HG02852 (cell line): ENCODE data around the gene SH3BP2.
A peak's percentile ranks its signal among the peaks of the same experiment; 100 is the strongest.
"Not testable (repeated sequence)": the region's sequence is repeated elsewhere in the genome, so short reads cannot be mapped to it uniquely, and the experiment has no call there.

Source experiments
- ATAC-seq: cut with Tn5 transposase; IDR thresholded peaks from one replicate; pipeline ENCODE4 v1.9.1; 2021; ENCODE audit warnings: mild to moderate bottlenecking, moderate library complexity; ENCODE audit not compliant: unreplicated experiment

Gene SH3BP2

DNA sequence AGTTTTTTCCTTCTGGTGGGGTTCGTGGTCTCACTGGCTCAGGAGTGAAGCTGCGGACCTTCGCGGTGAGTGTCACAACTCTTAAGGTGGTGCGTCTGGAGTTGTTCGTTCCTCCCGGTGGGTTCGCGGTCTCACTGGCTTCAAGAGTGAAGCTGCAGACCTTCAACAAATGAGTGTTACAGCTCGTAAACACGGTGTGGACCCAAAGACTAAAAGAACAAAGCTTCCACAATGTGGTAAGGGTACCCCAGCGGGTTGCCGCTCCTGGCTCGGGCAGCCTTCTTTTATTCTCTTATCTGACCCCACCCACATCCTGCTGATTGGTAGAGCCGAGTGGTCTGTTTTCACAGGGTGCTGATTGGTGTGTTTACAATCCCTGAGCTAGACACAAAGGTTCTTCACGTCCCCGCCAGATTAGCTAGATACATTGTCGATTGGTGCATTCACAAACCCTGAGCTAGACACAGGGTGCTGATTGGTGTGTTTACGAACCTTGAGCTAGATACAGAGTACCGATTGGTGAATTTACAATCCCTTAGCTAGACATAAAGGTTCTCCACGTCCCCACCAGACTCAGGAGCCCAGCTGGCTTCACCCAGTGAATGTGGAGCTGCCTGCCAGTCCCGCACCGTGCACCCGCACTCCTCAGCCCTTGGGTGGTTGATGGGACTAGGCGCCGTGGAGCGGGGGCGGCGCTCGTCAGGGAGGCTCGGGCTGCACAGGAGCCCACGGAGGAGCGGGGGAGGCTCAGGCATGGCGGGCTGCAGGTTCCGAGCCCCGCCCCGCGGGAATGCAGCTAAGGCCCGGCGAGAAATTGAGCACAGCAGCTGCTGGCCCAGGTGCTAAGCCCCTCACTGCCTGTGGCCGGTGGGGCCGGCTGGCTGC lies 30.2 kb upstream of the SH3BP2 start:
- ATAC-seq, result not testable (repeated sequence)

DNA sequence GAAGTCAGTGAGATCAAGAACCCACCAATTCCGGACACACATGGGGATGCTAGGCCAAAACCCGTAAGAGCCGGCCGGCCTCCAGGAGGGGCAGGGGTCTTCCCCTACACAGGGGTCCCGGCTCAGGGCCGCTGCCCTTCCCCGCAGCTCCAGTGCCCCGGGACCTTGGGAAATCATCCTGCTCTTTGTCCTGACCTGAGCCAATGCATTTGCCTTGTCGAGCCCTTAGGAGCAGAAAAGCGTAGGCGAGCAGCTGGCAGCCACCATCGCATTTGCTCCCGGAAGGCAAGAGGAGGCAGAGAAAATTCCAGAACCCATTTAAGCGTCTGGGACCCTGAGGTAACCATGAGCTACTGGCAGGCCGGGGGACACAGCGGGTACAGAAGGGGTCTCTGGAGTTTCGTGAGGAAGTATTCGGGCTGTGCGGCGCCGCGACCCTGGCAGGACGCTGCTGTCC lies 29.3 kb upstream of the SH3BP2 start:
- no peak for ATAC-seq

DNA sequence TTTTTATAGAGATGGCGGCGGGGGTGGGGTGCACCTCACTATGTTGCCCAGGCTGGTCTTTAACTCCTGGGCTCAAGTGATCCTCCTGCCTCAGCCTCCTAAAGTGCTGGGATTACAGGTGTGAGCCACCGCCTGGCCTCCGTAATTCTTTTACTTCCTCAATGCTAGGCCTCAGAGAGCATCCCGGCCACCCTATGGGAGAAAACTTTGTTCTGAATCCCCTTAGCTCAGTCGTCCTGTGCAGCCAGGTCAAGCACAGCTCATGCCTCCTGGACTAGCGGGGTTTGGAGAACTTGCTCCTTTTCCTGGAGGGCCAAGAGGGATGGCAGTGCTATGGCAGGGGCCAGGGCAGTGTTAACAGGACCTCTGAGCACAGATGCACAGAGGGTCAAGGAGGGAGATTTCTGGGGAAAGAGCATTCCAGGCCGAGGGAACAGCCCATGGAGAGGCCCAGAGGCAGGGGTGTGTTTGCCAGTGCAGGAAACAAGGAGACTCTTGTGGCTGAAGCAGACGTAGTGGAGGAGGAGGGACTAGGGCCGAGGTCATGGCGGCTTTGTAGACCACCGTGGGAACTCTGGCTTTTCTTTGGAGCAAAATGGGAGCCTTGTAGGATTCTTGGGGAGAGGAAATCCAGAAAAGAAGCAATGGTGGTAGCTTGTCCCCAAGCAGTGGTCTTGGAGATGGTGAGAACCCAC lies 26.9 kb upstream of the SH3BP2 start:
- no peak for ATAC-seq

DNA sequence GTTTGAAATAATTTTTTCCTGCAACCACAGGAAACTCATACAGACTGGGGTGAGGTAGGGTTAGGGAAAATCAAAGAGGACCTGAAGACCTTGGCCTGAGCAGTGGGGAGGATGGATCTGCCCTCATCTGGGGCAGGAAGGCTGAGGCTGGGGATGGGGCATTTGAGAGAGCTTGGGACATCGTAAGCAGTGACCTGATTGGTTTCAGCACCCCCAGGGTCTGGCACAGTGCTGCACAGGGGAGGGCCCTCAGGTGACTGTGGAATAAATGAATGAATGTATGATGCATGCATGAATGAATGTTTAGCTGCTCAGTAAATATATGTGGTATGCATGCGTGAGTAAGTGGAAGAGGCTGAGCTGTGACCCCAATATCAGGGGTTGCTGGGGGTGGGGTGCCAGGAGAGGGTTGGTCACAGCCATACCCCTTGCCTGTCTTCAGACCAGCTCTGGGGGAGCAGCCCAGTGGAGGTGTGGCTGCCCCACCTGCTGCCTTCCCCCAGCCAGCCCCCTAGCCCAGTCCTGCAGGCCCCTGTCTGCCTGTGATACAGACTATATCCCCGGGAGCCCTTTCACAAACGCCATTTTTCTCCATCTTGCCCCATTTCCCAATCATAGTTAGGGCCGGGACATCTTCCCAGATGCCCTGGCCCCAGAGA lies 25.7 kb upstream of the SH3BP2 start:
- no peak for ATAC-seq

DNA sequence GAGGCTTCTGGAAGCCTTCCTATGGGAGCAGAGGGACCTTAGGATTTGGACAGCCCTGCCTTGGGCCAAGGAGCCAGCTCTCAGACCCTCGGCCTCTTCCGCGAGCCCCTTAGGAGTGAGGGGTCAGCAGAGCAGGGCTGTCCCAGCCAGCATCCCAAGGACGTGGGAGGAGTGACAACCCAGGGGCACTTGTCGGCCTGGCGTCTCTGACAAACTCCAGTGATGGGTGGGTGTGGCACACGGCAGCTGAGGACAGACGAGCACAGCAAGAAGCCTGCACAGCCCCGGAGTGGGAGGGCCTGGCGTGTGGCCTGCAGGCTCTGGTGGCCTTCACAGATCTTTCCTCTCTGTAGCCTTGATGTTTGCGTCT lies 25.2 kb upstream of the SH3BP2 start:
- ATAC-seq, result no peak

DNA sequence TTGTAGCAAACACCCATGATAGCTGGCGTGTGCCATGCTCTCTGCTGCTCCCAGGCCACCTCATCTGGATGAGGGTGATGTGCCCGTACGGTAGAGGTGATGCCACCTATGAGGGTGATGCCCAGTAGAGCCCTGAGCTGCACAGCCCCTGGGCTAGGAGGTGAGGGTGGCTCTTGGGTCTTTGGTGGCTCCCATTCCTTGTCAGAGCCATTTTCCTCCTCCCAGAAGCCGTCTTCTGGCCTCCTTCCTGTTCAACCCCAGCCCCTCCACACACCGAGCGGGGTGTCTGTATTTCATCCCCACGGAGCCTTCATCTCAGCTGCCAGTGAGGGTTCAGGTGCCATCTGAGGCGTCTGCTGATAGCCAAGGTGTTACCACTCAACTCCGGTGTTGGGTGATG lies 24.8 kb upstream of the SH3BP2 start:
- no peak for ATAC-seq

DNA sequence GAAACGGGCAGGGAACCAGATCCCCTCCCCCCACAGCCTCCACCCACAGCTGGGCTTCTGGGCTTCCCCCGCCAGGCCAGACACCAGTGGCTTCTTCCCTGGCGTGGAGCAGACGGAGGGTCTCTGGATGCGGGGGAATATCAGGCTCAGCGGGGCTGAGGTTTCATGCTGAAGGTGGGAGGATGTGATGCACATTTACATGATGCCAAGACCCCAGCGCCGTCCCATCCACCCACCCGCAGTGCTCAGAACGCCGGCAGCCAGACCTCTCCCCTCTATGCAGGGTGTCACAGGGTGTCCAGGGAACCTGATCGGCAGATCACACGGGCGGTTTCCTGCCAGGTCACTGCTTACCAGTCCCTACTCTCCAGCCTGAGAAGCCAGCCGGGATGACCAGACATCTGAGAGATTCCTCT lies 24.0 kb upstream of the SH3BP2 start:
- ATAC-seq, result no peak

DNA sequence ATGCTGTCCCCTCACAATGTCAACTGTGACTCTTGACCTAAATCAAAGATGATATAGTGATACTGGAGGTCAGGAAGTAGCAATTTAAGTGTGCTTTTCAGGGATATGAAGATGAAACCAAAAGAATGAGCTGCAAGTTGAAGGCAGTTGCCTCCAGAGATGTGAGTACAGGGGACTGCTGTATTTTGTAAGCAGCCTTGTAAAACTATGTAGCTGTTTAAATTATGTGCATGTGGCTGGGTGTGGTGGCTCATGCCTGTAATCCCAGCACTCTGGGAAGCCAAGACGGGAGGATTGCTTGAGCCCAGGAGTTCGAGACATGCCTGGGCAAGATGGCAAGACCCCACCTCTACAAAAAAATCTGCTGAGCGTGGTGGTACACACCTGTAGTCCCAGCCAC lies 21.6 kb upstream of the SH3BP2 start:
- ATAC-seq, result no peak

DNA sequence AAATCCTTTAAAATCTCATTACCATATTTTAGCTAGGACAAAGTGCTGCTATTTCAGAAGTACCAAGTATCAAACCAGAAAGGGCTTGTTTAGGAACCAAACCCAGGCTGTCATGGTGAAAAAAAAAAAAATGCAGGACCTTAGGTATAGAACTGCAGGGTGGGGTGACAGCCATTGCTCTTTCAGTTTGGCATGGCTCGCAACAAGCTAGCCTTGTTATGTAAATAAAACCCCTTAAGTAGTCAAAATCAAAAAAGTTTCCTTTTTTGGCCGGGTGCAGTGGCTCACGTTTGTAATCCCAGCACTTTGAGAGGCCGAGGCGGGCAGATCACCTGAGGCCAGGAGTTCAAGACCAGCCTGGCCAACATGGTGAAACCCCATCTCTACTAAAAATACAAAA lies 12.2 kb upstream of the SH3BP2 start:
- not testable (repeated sequence) for ATAC-seq

DNA sequence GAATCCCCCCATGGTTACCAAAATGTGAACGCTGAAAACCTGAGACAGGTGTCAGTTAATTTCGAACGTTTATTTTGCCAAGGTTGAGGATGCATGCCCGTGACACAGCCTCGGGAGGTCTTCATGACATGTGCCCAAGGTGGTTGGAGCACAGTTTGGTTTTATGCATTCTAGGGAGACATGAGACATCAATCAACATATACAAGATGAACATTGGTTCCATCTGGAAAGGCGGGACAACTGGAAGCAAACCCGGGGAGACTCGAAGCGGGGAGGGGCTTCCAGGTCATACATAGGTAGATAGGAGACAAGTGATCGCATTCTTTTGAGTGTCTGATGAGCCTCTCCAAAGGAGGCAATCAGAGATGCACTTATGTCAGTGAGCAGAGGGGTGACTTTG lies 11.0 kb upstream of the SH3BP2 start:
- ATAC-seq, result no peak

DNA sequence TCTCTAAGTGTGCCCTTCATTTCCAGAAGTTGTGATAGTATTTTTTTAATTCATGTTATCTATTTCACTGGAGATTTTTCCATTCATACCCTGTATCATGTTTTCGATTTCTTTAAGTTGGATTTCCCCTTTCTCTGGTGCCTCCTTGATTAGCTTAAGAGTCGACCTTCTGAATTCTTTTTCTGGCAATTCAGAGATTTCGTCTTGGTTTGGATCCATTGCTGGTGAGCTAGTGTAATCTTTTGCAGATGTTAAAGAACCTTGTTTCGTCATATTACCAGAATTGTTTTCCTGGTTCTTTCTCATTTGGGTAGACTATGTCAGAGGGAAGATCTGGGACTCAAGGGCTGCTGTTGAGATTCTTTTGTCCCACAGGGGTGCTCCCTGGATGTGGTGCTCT lies 9.1 kb upstream of the SH3BP2 start:
- no peak for ATAC-seq

DNA sequence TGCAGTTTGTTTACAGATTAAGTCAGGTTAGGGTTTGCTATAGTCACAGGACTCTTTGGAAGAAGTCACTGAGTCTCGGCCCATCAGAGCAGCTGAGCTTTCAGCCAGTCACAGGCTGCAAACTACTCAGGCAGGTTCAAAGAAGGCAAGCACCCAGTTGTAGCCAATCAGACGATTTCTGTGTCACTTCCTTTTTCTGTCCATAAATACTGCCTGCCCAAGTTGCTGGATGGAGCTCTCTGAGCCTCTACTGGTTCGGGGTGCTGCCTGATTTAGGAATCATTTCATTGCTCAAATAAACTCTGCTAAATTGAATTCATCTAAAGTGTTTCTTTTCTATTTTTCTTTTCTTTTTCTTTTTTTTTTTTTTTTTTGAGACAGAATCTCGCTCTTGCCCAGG lies 7.3 kb upstream of the SH3BP2 start:
- no peak for ATAC-seq

DNA sequence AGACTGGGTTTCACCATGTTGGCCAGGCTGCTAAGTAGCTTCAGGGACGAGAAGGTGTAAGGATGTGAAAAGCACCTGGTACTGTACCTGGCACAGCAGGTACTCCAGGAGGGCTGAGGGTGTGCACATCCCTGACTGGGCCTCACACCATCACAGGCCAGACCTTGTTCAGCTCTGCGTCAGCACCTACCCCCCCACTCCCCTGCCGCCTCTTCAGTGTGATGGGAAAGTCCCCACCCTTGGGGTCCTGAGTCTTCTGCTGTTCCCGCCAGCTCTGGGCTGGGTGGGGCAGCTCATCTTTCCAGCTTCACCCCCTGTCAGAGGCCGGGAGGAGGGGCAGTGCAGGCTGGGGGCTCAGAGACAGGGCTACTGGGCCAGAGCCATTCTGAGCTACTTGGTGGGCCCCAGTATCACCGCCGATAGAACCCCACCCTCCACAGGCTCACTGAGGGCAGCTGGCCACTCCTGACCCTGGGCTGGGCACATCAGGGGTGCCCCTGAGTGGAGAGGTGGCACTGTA lies 6.7 kb upstream of the SH3BP2 start:
- ATAC-seq, result no peak

DNA sequence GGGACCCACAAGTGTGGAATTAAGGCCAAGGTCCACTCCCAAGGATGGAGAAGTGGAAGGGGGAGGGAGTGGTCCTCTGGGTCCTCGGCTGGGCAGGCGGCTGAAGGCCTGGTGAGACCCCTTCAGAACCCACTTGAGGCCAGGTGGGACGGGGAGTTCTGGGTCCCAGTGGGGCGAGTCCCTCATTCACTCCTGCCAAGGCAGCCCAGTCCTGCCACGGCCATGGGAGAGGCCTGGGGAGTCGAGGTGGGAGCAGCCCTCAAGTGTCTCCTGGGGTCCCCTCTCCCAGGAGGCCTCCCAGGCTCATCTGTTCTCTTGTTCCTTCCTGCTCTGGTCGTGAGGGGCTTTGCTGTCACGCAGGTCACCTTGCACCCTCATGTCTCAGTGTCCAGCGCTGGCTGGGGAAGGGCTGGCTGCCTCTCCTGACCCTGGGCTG lies 6.1 kb upstream of the SH3BP2 start:
- ATAC-seq, result no peak

DNA sequence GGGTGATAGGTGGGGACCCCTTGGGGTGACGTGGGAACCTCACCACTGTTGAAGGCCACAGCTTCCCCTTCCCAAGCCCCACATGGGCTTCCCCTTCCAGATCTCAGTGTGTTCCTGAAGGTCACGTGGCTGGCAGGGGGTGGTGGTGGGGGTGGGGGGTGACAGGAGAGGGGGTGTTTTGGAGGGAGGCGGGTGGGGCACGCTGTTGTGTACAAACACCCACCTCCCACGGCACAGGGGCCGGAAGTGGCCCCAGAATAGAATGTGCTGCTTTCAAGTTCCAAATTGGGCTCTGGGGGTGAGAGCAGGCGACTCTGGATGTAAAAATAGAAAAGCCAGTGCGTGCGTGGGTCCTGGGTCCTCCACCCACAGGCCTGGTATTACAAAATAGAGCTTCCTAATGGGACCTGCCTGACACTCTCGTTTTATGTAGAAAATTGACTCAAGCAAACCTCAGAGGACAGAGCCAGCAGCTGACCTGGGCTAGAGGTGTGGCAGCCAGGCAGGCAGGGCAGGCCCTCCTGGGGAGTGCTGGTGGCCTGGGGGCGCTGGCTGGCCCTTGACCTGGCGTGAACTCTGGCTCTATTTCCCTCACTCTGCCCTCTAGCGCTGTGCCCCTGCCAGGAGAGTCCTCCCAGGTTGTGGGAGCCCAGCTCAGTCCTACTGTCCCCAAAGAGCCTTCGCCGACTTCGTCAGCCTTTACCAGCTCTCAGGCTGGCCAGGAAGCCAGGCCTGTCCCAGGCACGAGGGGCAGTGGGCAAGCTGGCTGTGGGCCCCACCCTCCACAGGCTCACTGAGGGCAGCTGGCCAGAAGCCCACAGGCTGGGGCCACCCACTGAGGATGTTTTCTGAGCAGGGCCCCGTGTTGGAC lies 5.4 kb upstream of the SH3BP2 start:
- ATAC-seq, result peak; percentile 70

DNA sequence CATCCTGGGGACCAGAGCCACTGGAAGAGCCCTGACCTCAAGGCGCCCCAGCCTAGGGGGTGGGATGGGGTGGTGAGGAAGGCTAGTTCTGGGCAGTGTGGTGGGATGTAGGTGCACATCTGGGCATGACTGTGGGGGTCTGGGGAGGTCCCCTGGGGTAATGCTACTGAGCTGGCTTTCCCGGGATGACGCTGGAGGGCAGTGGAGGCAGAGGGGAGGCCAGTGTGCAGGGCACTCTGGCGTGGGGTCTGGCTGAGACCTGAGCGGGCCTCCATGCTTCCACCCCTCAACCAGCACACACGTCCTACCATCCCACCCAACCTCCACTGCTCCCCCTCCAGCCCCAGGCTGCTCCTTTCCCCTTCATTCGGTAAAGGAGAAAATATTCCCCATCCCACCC lies 4.8 kb upstream of the SH3BP2 start:
- ATAC-seq, result no peak

DNA sequence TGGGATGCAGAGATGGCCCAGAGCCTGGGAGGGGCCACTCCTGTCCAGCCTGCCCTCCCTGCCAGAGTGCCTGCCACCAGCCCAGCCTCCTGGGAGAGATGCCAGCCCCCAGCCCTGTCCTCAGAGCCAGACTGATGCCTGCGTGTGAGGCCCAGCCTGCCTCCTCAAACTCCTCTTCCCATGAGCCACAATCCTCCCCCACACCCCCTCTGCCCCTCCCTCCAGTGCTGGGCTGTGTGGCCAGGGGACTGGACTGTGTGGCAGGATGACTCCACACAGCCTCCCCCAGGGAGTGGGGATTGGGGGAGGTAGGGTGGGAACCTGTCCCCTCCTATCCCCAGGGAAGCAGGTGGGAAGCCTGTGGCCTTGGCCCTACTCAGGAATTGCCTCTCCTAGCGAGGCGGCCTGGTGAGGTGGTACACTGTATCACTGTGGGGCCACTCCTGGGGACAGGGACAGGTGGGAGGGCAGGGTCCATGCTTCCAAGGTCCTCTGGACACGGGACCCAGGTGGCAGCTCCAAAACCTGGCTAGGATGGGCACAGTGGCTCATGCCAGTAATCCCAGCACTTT lies 4.3 kb upstream of the SH3BP2 start:
- ATAC-seq, result no peak

DNA sequence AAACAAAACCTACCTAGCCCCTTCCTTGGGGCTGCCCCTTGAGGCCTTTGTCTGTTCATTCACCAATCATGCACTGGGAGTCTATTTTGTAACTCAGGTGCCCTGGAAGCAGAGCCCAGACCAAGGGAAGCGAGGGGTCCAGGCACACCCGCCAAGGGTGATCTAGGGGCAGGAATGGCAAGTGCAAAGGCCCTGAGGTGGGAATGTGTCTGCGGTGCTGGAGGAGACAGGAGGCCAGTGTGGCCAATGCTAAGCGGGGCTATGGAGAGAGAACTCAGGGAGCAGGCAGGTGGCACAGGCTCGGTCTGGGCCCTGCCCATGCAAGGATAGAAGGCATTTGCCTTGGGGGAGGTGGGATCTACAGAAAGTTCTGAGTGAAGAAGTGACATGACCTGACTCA lies 3.5 kb upstream of the SH3BP2 start:
- ATAC-seq, result no peak

DNA sequence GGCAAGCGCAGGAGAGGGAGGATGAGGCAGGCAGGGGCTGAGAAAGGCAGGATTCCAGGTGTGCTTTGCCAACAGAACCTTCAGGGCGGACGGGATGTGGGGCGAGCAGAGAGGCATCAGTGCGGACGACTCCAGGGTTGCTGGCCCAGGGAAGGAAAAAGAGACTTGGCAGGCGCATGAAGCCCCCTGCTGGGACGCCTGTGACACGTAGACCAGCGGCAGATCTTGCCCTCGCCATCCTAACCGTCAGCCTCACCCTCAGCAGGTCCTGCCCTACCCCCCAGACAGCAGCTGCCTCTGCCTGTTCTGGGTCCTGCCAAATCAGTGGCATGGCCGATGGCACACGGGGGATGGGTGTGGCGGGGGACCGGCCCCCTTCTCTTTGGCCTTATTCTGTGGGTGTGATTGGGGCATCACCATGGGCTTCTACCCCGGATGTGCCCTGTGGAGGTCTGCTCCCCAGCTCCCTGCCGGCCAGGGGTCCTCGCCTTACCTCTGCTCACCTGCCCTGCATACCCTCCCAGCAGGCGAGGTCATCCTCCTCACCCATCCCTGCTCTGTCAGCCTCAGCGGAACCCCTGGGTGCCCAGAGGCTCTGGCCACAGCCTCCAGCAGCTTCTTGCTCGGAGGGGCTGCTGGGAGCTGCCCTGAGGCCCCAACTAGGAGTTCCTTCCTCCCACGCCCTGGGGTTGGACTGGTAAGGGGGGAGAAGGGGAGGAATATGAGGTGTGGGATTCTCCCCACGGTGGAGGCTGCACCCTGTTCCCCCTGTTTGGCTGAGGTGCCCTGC lies 2.9 kb upstream of the SH3BP2 start:
- ATAC-seq, result no peak
